BJ (cell line): ENCODE data around the gene MRFAP1. TPM values are rescaled to one million over a fixed set of nuclear protein-coding genes. Genes with fewer than 3 reads are reported as not detected.
"Not testable (repeated sequence)": the region's sequence is repeated elsewhere in the genome, so short reads cannot be mapped to it uniquely, and the experiment has no call there.

Experiments
- CTCF ChIA-PET: fragments of 350-600 bp; formaldehyde crosslinking; extraction: SDS; loops from one replicate; lab custom pipeline; 2021; ENCODE audit warnings: antibody characterized with exemption, inconsistent platforms; lab: Yijun Ruan, JAX
- POLR2A ChIA-PET: fragments of 300-600 bp; sonication (Branson Sonifier 250); formaldehyde crosslinking; extraction: SDS; loops from one replicate; lab custom pipeline; 2021; ENCODE audit warnings: antibody characterized with exemption; lab: Charles Lee
- DNase-seq: peaks from one replicate; pipeline ENCODE4 v3.0.0-alpha.2; 2011; ENCODE audit warnings: low read depth
- H3K27me3 ChIP-seq: 2 replicates; pipeline ENCODE4 v1.6.0; 2011; ENCODE audit warnings: low read length; ENCODE audit not compliant: control insufficient read depth, insufficient read depth
- H3K36me3 ChIP-seq: 2 replicates; pipeline ENCODE4 v1.5.1; 2011; ENCODE audit warnings: low read length; ENCODE audit not compliant: control insufficient read depth, insufficient read depth
- H3K4me3 ChIP-seq: 2 replicates; pipeline ENCODE4 v1.5.1; 2011; ENCODE audit warnings: low read depth, mild to moderate bottlenecking, control low read depth, low read length
- polyA plus RNA-seq: library from polyadenylated mRNA; depleted of rRNA; stranded (reverse); fragments of >200 nt; gene quantifications from 2 replicates; pipeline ENCODE4 v1.2.3, GENCODE V29; 2011
- TF ChIP-seq, protein P1 (sequence below): IDR thresholded peaks from 2 replicates; pipeline ENCODE4 v1.5.1; 2011; ENCODE audit warnings: low read depth, mild to moderate bottlenecking, control low read depth, inconsistent platforms, low read length, moderate library complexity; ENCODE audit not compliant: insufficient read depth

MRFAP1 gene
- polyA plus RNA-seq, 1 experiment = 225 TPM

DNA sequence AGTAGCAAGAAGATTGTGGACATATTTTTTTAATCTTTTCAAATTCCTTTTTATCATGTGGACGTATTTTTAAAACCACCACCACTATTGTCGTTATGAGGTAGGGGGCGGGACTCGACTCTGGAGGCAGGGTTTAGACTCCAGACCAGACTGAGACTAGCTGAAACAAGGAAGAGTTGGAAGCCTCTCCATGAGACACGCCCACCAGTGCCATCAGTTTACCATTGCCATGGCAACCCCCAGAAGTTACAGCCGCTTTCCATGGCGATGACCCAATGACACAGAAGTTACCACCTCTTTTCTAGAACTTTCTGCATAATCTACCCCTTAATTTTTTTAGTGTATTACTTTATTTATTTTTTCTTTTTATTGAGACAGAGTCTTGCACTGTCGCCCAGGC, 8.7 kb downstream of the MRFAP1 start:
- ChIA-PET CTCF (no interaction called here), POLR2A (no interaction called here)
- no peaks in the 10 kb centered on the region for H3K36me3 ChIP-seq
- no peak for DNase-seq
- H3K4me3 ChIP-seq = no peak overlapping the region
- peaks cover 3% of the 10 kb centered on the region for H3K27me3 ChIP-seq
- TF ChIP-seq, protein P1, sequence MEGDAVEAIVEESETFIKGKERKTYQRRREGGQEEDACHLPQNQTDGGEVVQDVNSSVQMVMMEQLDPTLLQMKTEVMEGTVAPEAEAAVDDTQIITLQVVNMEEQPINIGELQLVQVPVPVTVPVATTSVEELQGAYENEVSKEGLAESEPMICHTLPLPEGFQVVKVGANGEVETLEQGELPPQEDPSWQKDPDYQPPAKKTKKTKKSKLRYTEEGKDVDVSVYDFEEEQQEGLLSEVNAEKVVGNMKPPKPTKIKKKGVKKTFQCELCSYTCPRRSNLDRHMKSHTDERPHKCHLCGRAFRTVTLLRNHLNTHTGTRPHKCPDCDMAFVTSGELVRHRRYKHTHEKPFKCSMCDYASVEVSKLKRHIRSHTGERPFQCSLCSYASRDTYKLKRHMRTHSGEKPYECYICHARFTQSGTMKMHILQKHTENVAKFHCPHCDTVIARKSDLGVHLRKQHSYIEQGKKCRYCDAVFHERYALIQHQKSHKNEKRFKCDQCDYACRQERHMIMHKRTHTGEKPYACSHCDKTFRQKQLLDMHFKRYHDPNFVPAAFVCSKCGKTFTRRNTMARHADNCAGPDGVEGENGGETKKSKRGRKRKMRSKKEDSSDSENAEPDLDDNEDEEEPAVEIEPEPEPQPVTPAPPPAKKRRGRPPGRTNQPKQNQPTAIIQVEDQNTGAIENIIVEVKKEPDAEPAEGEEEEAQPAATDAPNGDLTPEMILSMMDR = no peak

- H3K27me3 ChIP-seq, DNase-seq, POLR2A ChIA-PET, CTCF ChIA-PET, H3K4me3 ChIP-seq, H3K36me3 ChIP-seq: not testable (repeated sequence)
Observed at GRCh38 chr4:6654211-6654610, 13.7 kb downstream of the MRFAP1 start.

GRCh38 chr4:6655291-6655690, 14.8 kb downstream of the MRFAP1 start:
- DNase-seq, H3K36me3 ChIP-seq, H3K4me3 ChIP-seq, POLR2A ChIA-PET, H3K27me3 ChIP-seq: not testable (repeated sequence)
- CTCF ChIA-PET = interaction anchor here (1.0 kb wide), 2 partner anchors 8 to 9 kb away, joined by 3 to 5 read pairs; no protein-coding TSS in a partner anchor

GRCh38 chr4:6655924-6656323, 15.4 kb downstream of the MRFAP1 start:
- H3K4me3 ChIP-seq = no peak overlapping the region
- DNase-seq = no peak
- TF ChIP-seq, protein P1 = no peak
- no peaks in the 10 kb centered on the region for H3K36me3 ChIP-seq
- H3K27me3 ChIP-seq = no peaks in the 10 kb centered on the region
- ChIA-PET POLR2A (no interaction called here), CTCF (interaction anchor here (1.0 kb wide), 2 partner anchors 8 to 9 kb away, joined by 3 to 5 read pairs; no protein-coding TSS in a partner anchor)

DNA sequence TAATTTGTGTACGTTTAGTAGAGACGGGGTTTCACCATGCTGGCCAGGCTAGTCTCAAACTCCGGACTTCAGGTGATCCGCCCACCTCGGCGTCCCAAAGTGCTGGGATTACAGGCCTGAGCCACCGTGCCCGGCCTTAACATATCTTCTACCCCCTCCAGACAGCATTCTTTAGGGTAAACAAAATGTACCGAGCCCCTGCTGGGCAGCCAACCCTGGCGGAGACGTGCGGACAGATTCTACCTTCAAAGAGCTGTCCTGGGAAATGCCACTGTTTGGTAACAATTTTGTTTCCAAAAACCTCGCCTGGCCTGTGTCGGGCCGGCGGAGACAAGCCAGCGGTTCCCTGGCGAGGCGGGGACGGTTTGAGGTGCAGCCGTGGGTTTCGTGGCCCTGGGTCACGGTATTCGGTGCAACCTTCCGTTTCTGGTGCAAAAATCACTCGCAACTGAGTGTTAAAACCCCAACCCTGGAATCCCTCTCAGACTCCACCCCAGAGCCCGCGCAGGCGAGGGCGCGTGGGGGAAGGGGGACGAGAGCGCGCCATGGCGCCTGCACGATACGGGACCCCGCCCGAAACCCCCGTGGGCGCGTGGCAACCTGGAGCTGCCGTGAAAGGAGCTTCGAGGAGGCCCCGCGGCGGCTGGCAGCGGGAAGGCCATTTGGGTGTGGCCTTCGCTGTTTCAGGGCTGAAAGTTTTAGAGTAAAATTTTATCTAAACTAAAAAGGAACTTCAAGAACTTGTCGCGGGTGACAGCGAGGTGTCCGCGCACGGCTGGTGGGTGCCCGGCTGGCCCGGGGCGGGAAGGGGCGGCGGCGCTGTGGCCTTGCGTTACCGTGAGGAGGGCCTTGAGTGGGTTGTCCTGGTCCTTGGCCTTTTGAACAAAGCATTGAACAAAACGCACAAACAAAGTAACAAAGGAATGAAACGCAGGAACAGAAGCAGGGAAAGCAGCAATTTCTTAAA, 17.0 kb downstream of the MRFAP1 start:
- no peak for DNase-seq
- H3K27me3 ChIP-seq = peaks cover 3% of the 10 kb centered on the region; the same call in 1 of the 2 replicates
- ChIA-PET CTCF (interaction anchor here (1.0 kb wide), 1 partner anchor 11 kb away, joined by 6 read pairs; no protein-coding TSS in a partner anchor), POLR2A (no interaction called here)
- H3K36me3 ChIP-seq = no peaks in the 10 kb centered on the region
- H3K4me3 ChIP-seq = no peak overlapping the region
- TF ChIP-seq, protein P1 = no peak

DNA sequence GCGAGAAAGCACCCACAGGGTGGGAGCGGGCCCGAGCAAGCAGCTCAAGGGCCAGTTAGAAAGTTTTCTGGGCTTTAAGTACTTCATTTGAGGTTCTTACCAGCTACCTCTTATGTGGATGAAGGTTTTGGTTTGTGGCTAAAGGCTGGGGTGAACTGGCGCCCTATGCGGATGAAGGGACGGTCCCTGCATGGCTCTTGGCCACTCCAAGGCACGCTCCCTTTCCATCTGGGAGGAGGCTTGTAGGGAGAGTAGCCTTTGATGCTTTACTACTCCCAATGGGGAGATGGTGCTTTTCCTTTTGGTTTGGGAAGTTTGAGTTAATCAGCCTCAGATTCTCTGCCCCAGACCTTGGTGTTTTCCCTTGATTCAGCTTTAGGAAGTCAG, 17.7 kb downstream of the MRFAP1 start:
- ChIA-PET POLR2A (no interaction called here), CTCF (interaction anchor here (1.0 kb wide), 1 partner anchor 43 kb away, joined by 3 read pairs; no protein-coding TSS in a partner anchor)
- peaks cover 7% of the 10 kb centered on the region; the same call in 1 of the 2 replicates for H3K27me3 ChIP-seq
- no peak for DNase-seq
- no peak overlapping the region for H3K4me3 ChIP-seq
- TF ChIP-seq, protein P1 = no peak
- H3K36me3 ChIP-seq = no peaks in the 10 kb centered on the region
